PC-3 (cell line): ENCODE measurements around the gene CDC42SE2.

Source experiments
- EZH2 ChIP-seq: fragments of 300-600 bp; sonication (generic); IDR thresholded peaks from one replicate; pipeline ENCODE4 v1.6.1; 2017; ENCODE audit warnings: antibody characterized with exemption, mild to moderate bottlenecking, low read length; ENCODE audit not compliant: unreplicated experiment
- EZH2phosphoT487 ChIP-seq: fragments of 300-600 bp; sonication (generic); IDR thresholded peaks from 2 replicates; pipeline ENCODE4 v1.6.1; 2018; ENCODE audit warnings: mild to moderate bottlenecking, antibody characterized with exemption, low read length, borderline replicate concordance
- TF ChIP-seq, protein P1 (sequence below): fragments of 300-600 bp; sonication (generic); conservative IDR thresholded peaks from 2 replicates; pipeline ENCODE4 v1.5.1; 2017; ENCODE audit warnings: antibody characterized with exemption, low read depth, mild to moderate bottlenecking, low read length

DNA sequence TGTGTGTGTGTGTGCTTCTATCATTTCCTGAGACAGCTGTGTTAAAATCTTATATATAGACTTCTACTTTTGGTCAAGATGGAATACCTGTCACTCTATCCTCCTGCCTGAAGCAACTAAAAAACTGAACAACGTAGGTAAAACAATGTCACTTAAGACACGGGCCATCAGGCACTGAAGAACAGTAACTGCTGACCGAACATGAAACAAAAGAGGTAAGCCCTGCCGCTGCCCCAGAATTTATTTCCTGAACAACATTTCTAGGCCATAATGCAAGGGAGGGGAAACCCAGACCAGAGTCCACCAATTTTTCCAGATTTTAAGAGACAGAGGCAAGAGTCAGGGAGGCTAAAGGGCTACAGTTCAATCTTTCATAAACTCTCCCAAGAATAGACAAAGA lies 156.0 kb downstream of the CDC42SE2 start:
- TF ChIP-seq, protein P1, sequence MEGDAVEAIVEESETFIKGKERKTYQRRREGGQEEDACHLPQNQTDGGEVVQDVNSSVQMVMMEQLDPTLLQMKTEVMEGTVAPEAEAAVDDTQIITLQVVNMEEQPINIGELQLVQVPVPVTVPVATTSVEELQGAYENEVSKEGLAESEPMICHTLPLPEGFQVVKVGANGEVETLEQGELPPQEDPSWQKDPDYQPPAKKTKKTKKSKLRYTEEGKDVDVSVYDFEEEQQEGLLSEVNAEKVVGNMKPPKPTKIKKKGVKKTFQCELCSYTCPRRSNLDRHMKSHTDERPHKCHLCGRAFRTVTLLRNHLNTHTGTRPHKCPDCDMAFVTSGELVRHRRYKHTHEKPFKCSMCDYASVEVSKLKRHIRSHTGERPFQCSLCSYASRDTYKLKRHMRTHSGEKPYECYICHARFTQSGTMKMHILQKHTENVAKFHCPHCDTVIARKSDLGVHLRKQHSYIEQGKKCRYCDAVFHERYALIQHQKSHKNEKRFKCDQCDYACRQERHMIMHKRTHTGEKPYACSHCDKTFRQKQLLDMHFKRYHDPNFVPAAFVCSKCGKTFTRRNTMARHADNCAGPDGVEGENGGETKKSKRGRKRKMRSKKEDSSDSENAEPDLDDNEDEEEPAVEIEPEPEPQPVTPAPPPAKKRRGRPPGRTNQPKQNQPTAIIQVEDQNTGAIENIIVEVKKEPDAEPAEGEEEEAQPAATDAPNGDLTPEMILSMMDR = no peak
- TF ChIP-seq EZH2 (no peak), EZH2phosphoT487 (no peak)
